Hepatocyte (in vitro differentiated cells): ENCODE results near the gene NEDD4L. TPM values are rescaled to one million over a fixed set of nuclear protein-coding genes. Genes with fewer than 3 reads are reported as not detected.

ENCODE experiments used
- DNase-seq: peaks from one replicate; pipeline ENCODE4 v3.0.0-alpha.2; 2016; ENCODE audit warnings: low spot score
- H2AFZ ChIP-seq: fragments of 200-600 bp; sonication (generic); 2 replicates; pipeline ENCODE4 v1.6.0; 2016; ENCODE audit warnings: antibody characterized with exemption, mild to moderate bottlenecking
- H3K27ac ChIP-seq: fragments of 200-600 bp; sonication (generic); 2 replicates; pipeline ENCODE4 v1.5.1; 2016; ENCODE audit warnings: mild to moderate bottlenecking
- H3K27me3 ChIP-seq: fragments of 200-600 bp; sonication (generic); 2 replicates; pipeline ENCODE4 v1.6.1; 2016
- H3K36me3 ChIP-seq: fragments of 200-600 bp; sonication (generic); replicated peaks from 2 replicates; pipeline ENCODE4 v1.5.1; 2016; ENCODE audit warnings: low read depth; ENCODE audit not compliant: insufficient read depth
- H3K4me1 ChIP-seq: fragments of 200-600 bp; sonication (generic); 2 replicates; pipeline ENCODE4 v1.5.1; 2016; ENCODE audit warnings: mild to moderate bottlenecking, moderate library complexity; ENCODE audit not compliant: insufficient read depth
- H3K4me2 ChIP-seq: fragments of 200-600 bp; sonication (generic); 2 replicates; pipeline ENCODE4 v1.6.0; 2016
- H3K4me3 ChIP-seq: fragments of 200-600 bp; sonication (generic); 2 replicates; pipeline ENCODE4 v1.5.1; 2016; ENCODE audit warnings: mild to moderate bottlenecking
- H3K79me2 ChIP-seq: fragments of 200-600 bp; sonication (generic); 2 replicates; pipeline ENCODE4 v1.6.0; 2017; ENCODE audit warnings: mild to moderate bottlenecking
- H3K9me2 ChIP-seq: fragments of 200-600 bp; sonication (generic); replicated peaks from 2 replicates; pipeline ENCODE4 v1.6.0; 2017; ENCODE audit warnings: mild to moderate bottlenecking; ENCODE audit not compliant: insufficient read depth
- H3K9me3 ChIP-seq: fragments of 200-600 bp; sonication (generic); 2 replicates; pipeline ENCODE4 v1.5.1; 2016; ENCODE audit warnings: low read depth, mild to moderate bottlenecking
- H4K20me1 ChIP-seq: fragments of 200-600 bp; sonication (generic); 2 replicates; pipeline ENCODE4 v1.6.0; 2016; ENCODE audit warnings: mild to moderate bottlenecking; ENCODE audit not compliant: insufficient read depth, poor library complexity, severe bottlenecking
- EZH2 ChIP-seq: fragments of 200-600 bp; sonication (generic); IDR thresholded peaks from 2 replicates; pipeline ENCODE4 v1.6.1; 2016; ENCODE audit warnings: antibody characterized with exemption, mild to moderate bottlenecking, borderline replicate concordance
- EZH2phosphoT487 ChIP-seq: fragments of 200-600 bp; sonication (generic); IDR thresholded peaks from one replicate; pipeline ENCODE4 v1.6.1; 2018; ENCODE audit warnings: antibody characterized with exemption, mild to moderate bottlenecking, low read depth, moderate library complexity; ENCODE audit not compliant: unreplicated experiment, severe bottlenecking
- WGBS: methylation state at CpG from one replicate; pipeline ENCODE4 v1.1.6; 2016; ENCODE audit warnings: low lambda C conversion rate; ENCODE audit errors: missing lambda C conversion rate; 5-methylcytosine and 5-hydroxymethylcytosine counted together
- polyA plus RNA-seq: library from polyadenylated mRNA; unstranded; fragments of >200 nt; fragmentation: Nextera tagmentation; extraction: Ambion mirVana; gene quantifications from 2 replicates; pipeline ENCODE4 v1.2.1, GENCODE V29; 2016
- total RNA-seq: library from RNA; depleted of rRNA; stranded (reverse); fragments of >200 nt; gene quantifications from 2 replicates; pipeline ENCODE4 v1.2.3, GENCODE V29; 2014
- TF ChIP-seq, protein P1 (sequence below): fragments of 200-600 bp; sonication (generic); IDR thresholded peaks from 2 replicates; pipeline ENCODE4 v1.5.1; 2016; ENCODE audit warnings: antibody characterized with exemption, mild to moderate bottlenecking; ENCODE audit not compliant: poor library complexity

The NEDD4L gene
- total and polyA plus RNA-seq, 2 experiments from 2014 or later, result 104 to 140 TPM

GRCh38 chr18:58311390-58311789, 267.4 kb downstream of the NEDD4L start:
- H3K4me3 ChIP-seq, result no peak overlapping the region
- no peak overlapping the region for H2AFZ ChIP-seq
- H4K20me1 ChIP-seq, result no peaks in the 10 kb centered on the region
- WGBS, result 94% methylated on average over 6 of the region's 6 CpGs
- H3K4me2 ChIP-seq, result peak overlapping the region; percentile 1
- peaks cover 85% of the 10 kb centered on the region for H3K79me2 ChIP-seq
- no peaks in the 10 kb centered on the region for H3K9me2 ChIP-seq
- H3K9me3 ChIP-seq, result no peaks in the 10 kb centered on the region
- H3K4me1 ChIP-seq, result peaks cover 36% of the 10 kb centered on the region
- H3K27ac ChIP-seq, result peak overlapping the region; percentile 88
- H3K27me3 ChIP-seq, result no peaks in the 10 kb centered on the region
- TF ChIP-seq, protein P1, sequence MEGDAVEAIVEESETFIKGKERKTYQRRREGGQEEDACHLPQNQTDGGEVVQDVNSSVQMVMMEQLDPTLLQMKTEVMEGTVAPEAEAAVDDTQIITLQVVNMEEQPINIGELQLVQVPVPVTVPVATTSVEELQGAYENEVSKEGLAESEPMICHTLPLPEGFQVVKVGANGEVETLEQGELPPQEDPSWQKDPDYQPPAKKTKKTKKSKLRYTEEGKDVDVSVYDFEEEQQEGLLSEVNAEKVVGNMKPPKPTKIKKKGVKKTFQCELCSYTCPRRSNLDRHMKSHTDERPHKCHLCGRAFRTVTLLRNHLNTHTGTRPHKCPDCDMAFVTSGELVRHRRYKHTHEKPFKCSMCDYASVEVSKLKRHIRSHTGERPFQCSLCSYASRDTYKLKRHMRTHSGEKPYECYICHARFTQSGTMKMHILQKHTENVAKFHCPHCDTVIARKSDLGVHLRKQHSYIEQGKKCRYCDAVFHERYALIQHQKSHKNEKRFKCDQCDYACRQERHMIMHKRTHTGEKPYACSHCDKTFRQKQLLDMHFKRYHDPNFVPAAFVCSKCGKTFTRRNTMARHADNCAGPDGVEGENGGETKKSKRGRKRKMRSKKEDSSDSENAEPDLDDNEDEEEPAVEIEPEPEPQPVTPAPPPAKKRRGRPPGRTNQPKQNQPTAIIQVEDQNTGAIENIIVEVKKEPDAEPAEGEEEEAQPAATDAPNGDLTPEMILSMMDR, result no peak
- TF ChIP-seq EZH2, result no peak
- TF ChIP-seq EZH2phosphoT487, result no peak
- no peaks in the 10 kb centered on the region for H3K36me3 ChIP-seq
- no peak for DNase-seq

GRCh38 chr18:58313491-58314032, 269.5 kb downstream of the NEDD4L start:
- Histone ChIP-seq H3K27ac (peak overlapping the region; percentile 65), H3K36me3 (no peaks in the 10 kb centered on the region), H3K9me2 (no peaks in the 10 kb centered on the region), H3K27me3 (no peaks in the 10 kb centered on the region), H2AFZ (no peak overlapping the region), H3K79me2 (peaks cover 82% of the 10 kb centered on the region), H4K20me1 (no peaks in the 10 kb centered on the region), H3K4me3 (no peak overlapping the region), H3K9me3 (no peaks in the 10 kb centered on the region), H3K4me1 (peaks cover 36% of the 10 kb centered on the region), H3K4me2 (peak overlapping the region; percentile 32)
- TF ChIP-seq, protein P1, result no peak
- no peak for TF ChIP-seq EZH2
- TF ChIP-seq EZH2phosphoT487, result no peak
- DNase-seq, result no peak
- 80% methylated on average over 5 of the region's 5 CpGs for WGBS

GRCh38 chr18:58314284-58314683, 270.3 kb downstream of the NEDD4L start:
- Histone ChIP-seq H3K36me3 (no peaks in the 10 kb centered on the region), H3K79me2 (peaks cover 83% of the 10 kb centered on the region), H3K4me1 (peaks cover 36% of the 10 kb centered on the region), H3K27ac (peak overlapping the region; percentile 65), H3K4me3 (no peak overlapping the region), H3K9me3 (no peaks in the 10 kb centered on the region), H4K20me1 (peaks cover 3% of the 10 kb centered on the region), H2AFZ (no peak overlapping the region), H3K9me2 (no peaks in the 10 kb centered on the region), H3K4me2 (peak overlapping the region; percentile 32), H3K27me3 (no peaks in the 10 kb centered on the region)
- peak; percentile 80 for DNase-seq
- TF ChIP-seq EZH2phosphoT487 (no peak), EZH2 (no peak)
- TF ChIP-seq, protein P1, result no peak
- WGBS, result 73% methylated on average over 7 of the region's 7 CpGs
